ENCODE results near the gene GTF2H2C.
"Not testable (repeated sequence)": the region's sequence is repeated elsewhere in the genome, so short reads cannot be mapped to it uniquely, and the experiment has no call there.

- TF ChIP-seq CTCF (IDR thresholded peaks at IDR 0.05; ENCODE audit: low read depth, low read length); POLR2A (IDR thresholded peaks at IDR 0.05; ENCODE audit: extremely low read depth, insufficient read length); MYC (IDR thresholded peaks at IDR 0.05; ENCODE audit: low read depth, low read length): not testable (repeated sequence)
Measured at GRCh38 chr5:69566172-69566571, 6.2 kb downstream of the GTF2H2C start.

Measured in NB4 (cell line).